PFSK-1 (cell line): ENCODE data around the gene GFOD1.

Source experiments
- FOXP2 ChIP-seq: optimal IDR thresholded peaks from 2 replicates; pipeline ENCODE3; 2011; ENCODE audit warnings: borderline replicate concordance, control low read depth, inconsistent platforms; ENCODE audit not compliant: insufficient read depth; ENCODE audit errors: extremely low read length, extremely low read depth
- POLR2AphosphoS5 ChIP-seq: IDR thresholded peaks from 2 replicates; pipeline ENCODE4 v1.6.1; 2012; ENCODE audit warnings: low read depth, mild to moderate bottlenecking, control low read depth, low read length, moderate library complexity
- REST ChIP-seq, 2 experiments: IDR thresholded peaks; 2 replicates each; pipeline versions ENCODE4 v1.6.1 to v1.8.0; 2011 to 2012; ENCODE audit warnings: low read depth in 2 of 2, low read length in 2 of 2, control low read depth in 1 of 2, inconsistent platforms in 1 of 2, mild to moderate bottlenecking in 1 of 2, moderate library complexity in 1 of 2; ENCODE audit not compliant: insufficient read depth in 1 of 2
- TAF1 ChIP-seq: IDR thresholded peaks from 2 replicates; pipeline ENCODE4 v1.6.1; 2012; ENCODE audit warnings: low read length, control low read depth, borderline replicate concordance; ENCODE audit not compliant: insufficient read depth

- TF ChIP-seq FOXP2 (no peak), TAF1 (no peak), POLR2AphosphoS5 (no peak), REST (IDR thresholded peaks at IDR 0.05; ENCODE audit: insufficient read depth in 1 of 2, low read depth in 2 of 2, low read length in 2 of 2) (no peak)
These were observed 70.0 kb downstream of the GFOD1 start for GRCh38 chr6:13417431-13417830.
